H1 (cell line): ENCODE measurements around the gene ATP9B. TPM values are rescaled to one million over a fixed set of nuclear protein-coding genes. Genes with fewer than 3 reads are reported as not detected.

Experiments
- CTCF ChIA-PET: fragments of 300-600 bp; sonication (Branson Sonifier 250); formaldehyde crosslinking; loops from one replicate; lab custom pipeline; 2021; ENCODE audit not compliant: partially characterized antibody; lab: Charles Lee
- POLR2A ChIA-PET: fragments of 300-600 bp; sonication (Branson Sonifier 250); formaldehyde crosslinking; loops from one replicate; lab custom pipeline; 2021; ENCODE audit warnings: inconsistent platforms; ENCODE audit not compliant: partially characterized antibody; lab: Charles Lee
- DNase-seq, 2 experiments: peaks; one replicate each; pipeline versions ENCODE4 v3.0.0 to v3.0.0-alpha.2; 2010 to 2022; ENCODE audit warnings: low spot score in 2 of 2, low read depth in 1 of 2, mixed read lengths in 1 of 2
- FAIRE-seq: peaks from 2 replicates; lab custom pipeline; 2011; peaks lifted over from hg19 to GRCh38; lab: Jason Lieb, UNC
- H2AFZ ChIP-seq: 2 replicates; pipeline ENCODE4 v1.8.1; 2012; ENCODE audit warnings: low read length, inconsistent platforms
- H2AK5ac ChIP-seq: 2 replicates; pipeline ENCODE4 v1.6.1; 2013; ENCODE audit warnings: low read depth, low read length
- H2BK120ac ChIP-seq: replicated peaks from 2 replicates; pipeline ENCODE3; 2013; ENCODE audit warnings: low read depth, low read length, inconsistent platforms
- H2BK12ac ChIP-seq: 2 replicates; pipeline ENCODE4 v1.6.1; 2013; ENCODE audit warnings: low read depth, low read length
- H2BK15ac ChIP-seq: 2 replicates; pipeline ENCODE4 v1.6.1; 2013; ENCODE audit warnings: low read length
- H2BK20ac ChIP-seq: 2 replicates; pipeline ENCODE4 v1.6.1; 2013; ENCODE audit warnings: low read length
- H2BK5ac ChIP-seq: 2 replicates; pipeline ENCODE4 v1.6.1; 2013; ENCODE audit warnings: low read depth, low read length
- H3K14ac ChIP-seq: 2 replicates; pipeline ENCODE4 v1.6.1; 2013; ENCODE audit warnings: inconsistent platforms; ENCODE audit not compliant: insufficient read length
- H3K18ac ChIP-seq: 2 replicates; pipeline ENCODE4 v1.6.1; 2013; ENCODE audit warnings: low read length; ENCODE audit errors: extremely low read depth
- H3K23ac ChIP-seq: 2 replicates; pipeline ENCODE4 v1.6.1; 2013; ENCODE audit warnings: inconsistent platforms; ENCODE audit not compliant: insufficient read length
- H3K23me2 ChIP-seq: 2 replicates; pipeline ENCODE4 v1.6.1; 2013; ENCODE audit warnings: low read depth, low read length
- H3K27ac ChIP-seq: 2 replicates; pipeline ENCODE4 v1.6.1; 2011; ENCODE audit warnings: low read depth, low read length, inconsistent platforms
- H3K27me3 ChIP-seq, 4 experiments: replicated peaks in 1 of 4; 1 replicate in 1 of 4; 2 replicates in 3 of 4; pipeline versions ENCODE4 v1.6.1 to v1.8.1; 2011 to 2013; ENCODE audit warnings: low read length in 3 of 4, mild to moderate bottlenecking in 3 of 4, inconsistent platforms in 2 of 4, mixed read lengths in 2 of 4, moderate library complexity in 1 of 4; ENCODE audit not compliant: control insufficient read depth in 3 of 4, insufficient read depth in 3 of 4; ENCODE audit errors: extremely low read depth in 1 of 4
- H3K36me3 ChIP-seq, 4 experiments: 2 replicates each; pipeline versions ENCODE4 v1.6.1 to v1.8.1; 2011 to 2013; ENCODE audit warnings: mild to moderate bottlenecking in 4 of 4, low read length in 3 of 4, moderate library complexity in 2 of 4, control low read depth in 1 of 4, inconsistent platforms in 1 of 4; ENCODE audit not compliant: insufficient read depth in 4 of 4, control insufficient read depth in 2 of 4
- H3K4ac ChIP-seq: replicated peaks from 2 replicates; pipeline ENCODE3; 2013; ENCODE audit warnings: low read length, low read depth, mixed read lengths, inconsistent platforms; ENCODE audit not compliant: insufficient read length
- H3K4me1 ChIP-seq, 4 experiments: replicated peaks in 1 of 4; 1 replicate in 1 of 4; 2 replicates in 3 of 4; pipeline versions ENCODE4 v1.6.1 to v1.8.1; 2011 to 2013; ENCODE audit warnings: low read length in 3 of 4, inconsistent platforms in 2 of 4, mixed read lengths in 1 of 4; ENCODE audit not compliant: insufficient read depth in 4 of 4, control insufficient read depth in 3 of 4
- H3K4me2 ChIP-seq, 2 experiments: 2 replicates each; pipeline versions ENCODE4 v1.6.1 to v1.8.1; 2011 to 2013; ENCODE audit warnings: low read depth in 2 of 2, low read length in 2 of 2, control low read depth in 1 of 2, inconsistent platforms in 1 of 2, mild to moderate bottlenecking in 1 of 2; ENCODE audit not compliant: insufficient read depth in 1 of 2
- H3K4me3 ChIP-seq, 4 experiments: fragments of 200-600, 300-600 bp in 1 of 4; sonication (generic), shearing (Covaris generic), sonication (Bioruptor Twin) in 1 of 4; 2 replicates each; pipeline versions ENCODE4 v1.5.1 to v1.8.1; 2011 to 2016; ENCODE audit warnings: low read length in 4 of 4, low read depth in 3 of 4, control low read depth in 2 of 4, inconsistent platforms in 2 of 4, mild to moderate bottlenecking in 2 of 4, mixed read lengths in 1 of 4, moderate library complexity in 1 of 4; ENCODE audit not compliant: insufficient read depth in 2 of 4; ENCODE audit errors: extremely low read depth in 1 of 4
- H3K56ac ChIP-seq: replicated peaks from 2 replicates; pipeline ENCODE3; 2013; ENCODE audit warnings: low read depth, mild to moderate bottlenecking, mixed read lengths, low read length, inconsistent platforms; ENCODE audit not compliant: insufficient read length
- H3K79me1 ChIP-seq: 2 replicates; pipeline ENCODE4 v1.6.1; 2013; ENCODE audit warnings: low read depth, low read length, control low read depth
- H3K79me2 ChIP-seq, 2 experiments: 2 replicates each; pipeline versions ENCODE4 v1.6.1 to v1.8.1; 2012 to 2013; ENCODE audit warnings: low read length in 2 of 2, mild to moderate bottlenecking in 2 of 2, inconsistent platforms in 1 of 2; ENCODE audit not compliant: insufficient read depth in 2 of 2, control insufficient read depth in 1 of 2
- H3K9ac ChIP-seq, 4 experiments: replicated peaks in 1 of 4; 1 replicate in 1 of 4; 2 replicates in 3 of 4; pipeline versions ENCODE4 v1.6.1 to v1.8.1; 2011 to 2013; ENCODE audit warnings: low read depth in 3 of 4, low read length in 3 of 4, control low read depth in 2 of 4, mild to moderate bottlenecking in 2 of 4, moderate library complexity in 2 of 4, inconsistent platforms in 1 of 4; ENCODE audit errors: extremely low read depth in 1 of 4
- H3K9me3 ChIP-seq, 2 experiments: 2 replicates each; pipeline versions ENCODE4 v1.6.1 to v1.8.1; 2012 to 2013; ENCODE audit warnings: mild to moderate bottlenecking in 2 of 2, moderate library complexity in 2 of 2, control low read depth in 1 of 2, inconsistent platforms in 1 of 2, low read depth in 1 of 2, low read length in 1 of 2, mixed read lengths in 1 of 2; ENCODE audit not compliant: insufficient read depth in 2 of 2
- H4K20me1 ChIP-seq, 2 experiments: replicated peaks in 1 of 2; 2 replicates each; pipeline versions ENCODE3 to v1.8.1; 2011 to 2013; ENCODE audit warnings: inconsistent platforms in 2 of 2, low read length in 2 of 2, mild to moderate bottlenecking in 1 of 2; ENCODE audit not compliant: insufficient read depth in 2 of 2, control insufficient read depth in 1 of 2
- H4K5ac ChIP-seq: 2 replicates; pipeline ENCODE4 v1.6.1; 2013; ENCODE audit warnings: low read length, low read depth, mixed read lengths, inconsistent platforms; ENCODE audit not compliant: insufficient read length
- H4K8ac ChIP-seq: 2 replicates; pipeline ENCODE4 v1.8.0; 2013; ENCODE audit warnings: mild to moderate bottlenecking, moderate library complexity, low read length, inconsistent platforms; ENCODE audit not compliant: insufficient read depth; ENCODE audit errors: extremely low read depth
- H4K91ac ChIP-seq: replicated peaks from 2 replicates; pipeline ENCODE3; 2013; ENCODE audit warnings: low read length, mixed read lengths, inconsistent platforms; ENCODE audit not compliant: insufficient read length
- ASH2L ChIP-seq: fragments of 200-600, 300-600 bp; sonication (generic); IDR thresholded peaks from one replicate; pipeline ENCODE4 v1.7.1; 2017; ENCODE audit warnings: low read length
- FOSL1 ChIP-seq: IDR thresholded peaks from 2 replicates; pipeline ENCODE4 v1.6.1; 2011; ENCODE audit warnings: mild to moderate bottlenecking, low read depth, low read length, moderate library complexity; ENCODE audit not compliant: insufficient read depth
- POLR2A ChIP-seq, 2 experiments: IDR thresholded peaks; 1 replicate in 1 of 2; 2 replicates in 1 of 2; pipeline ENCODE4 v1.6.1; 2011; ENCODE audit warnings: low read depth in 2 of 2, low read length in 2 of 2, mild to moderate bottlenecking in 2 of 2; ENCODE audit errors: control extremely low read depth in 1 of 2
- SIX5 ChIP-seq: IDR thresholded peaks from 2 replicates; pipeline ENCODE4 v1.6.1; 2011; ENCODE audit warnings: mild to moderate bottlenecking, low read depth, low read length
- SP2 ChIP-seq: IDR thresholded peaks from 2 replicates; pipeline ENCODE4 v1.6.1; 2012; ENCODE audit warnings: mild to moderate bottlenecking, low read length, inconsistent platforms
- SUZ12 ChIP-seq: fragments of 200-600 bp; sonication (generic); IDR thresholded peaks from 2 replicates; pipeline ENCODE4 v1.6.1; 2012; ENCODE audit warnings: mild to moderate bottlenecking, inconsistent platforms, low read length, moderate library complexity, mixed read lengths
- USF2 ChIP-seq: IDR thresholded peaks from 2 replicates; pipeline ENCODE4 v1.6.1; 2011; ENCODE audit warnings: low read length, improper control_type of control experiment
- YY1 ChIP-seq: IDR thresholded peaks from 2 replicates; pipeline ENCODE4 v1.6.1; 2011; ENCODE audit warnings: low read depth, mild to moderate bottlenecking, low read length
- ZNF274 ChIP-seq: IDR thresholded peaks from 2 replicates; pipeline ENCODE4 v1.7.0; 2012; ENCODE audit warnings: low read length, borderline replicate concordance; ENCODE audit errors: extremely low read depth
- WGBS, 2 experiments: shearing (Covaris generic) in 1 of 2; methylation state at CpG; one replicate each; pipeline versions ENCODE4 v1.1.6 to v1.1.7; 2013 to 2015; ENCODE audit warnings: low lambda C conversion rate in 2 of 2, mixed read lengths in 2 of 2, inconsistent platforms in 1 of 2, low coverage in 1 of 2, missing lambda C conversion rate in 1 of 2; ENCODE audit not compliant: insufficient replicate concordance in 2 of 2, insufficient coverage in 1 of 2, insufficient read length in 1 of 2; ENCODE audit errors: extremely low coverage in 1 of 2, missing lambda C conversion rate in 1 of 2; 5-methylcytosine and 5-hydroxymethylcytosine counted together
- polyA plus RNA-seq, 7 experiments: library from polyadenylated mRNA; depleted of rRNA in 3 of 7; stranded (reverse) in 5 of 7; unstranded in 2 of 7; fragments of >200 nt in 5 of 7; fragments of 200-250 nt in 2 of 7; gene quantifications; 1 replicate in 5 of 7; 2 replicates in 1 of 7; 4 replicates in 1 of 7; pipeline versions ENCODE4 v1.2.1 to v1.2.3, GENCODE V29; 2011 to 2013; ENCODE audit warnings: missing spikeins in 2 of 7, mixed read lengths in 2 of 7
- total RNA-seq: library from RNA; stranded (reverse); fragmentation: NEBNext Ultra II Directional; extraction: Animal tissue kit (Norgen Biotek cat#: 25700); gene quantifications from 2 replicates; pipeline ENCODE4 v1.2.1, GENCODE V29; 2021

Gene ATP9B
- total and polyA plus RNA-seq, 2 of the 8 experiments (the other 6 are each of a cell fraction or from before 2014, with no cell fraction given): 15.1 to 21.7 TPM

DNA sequence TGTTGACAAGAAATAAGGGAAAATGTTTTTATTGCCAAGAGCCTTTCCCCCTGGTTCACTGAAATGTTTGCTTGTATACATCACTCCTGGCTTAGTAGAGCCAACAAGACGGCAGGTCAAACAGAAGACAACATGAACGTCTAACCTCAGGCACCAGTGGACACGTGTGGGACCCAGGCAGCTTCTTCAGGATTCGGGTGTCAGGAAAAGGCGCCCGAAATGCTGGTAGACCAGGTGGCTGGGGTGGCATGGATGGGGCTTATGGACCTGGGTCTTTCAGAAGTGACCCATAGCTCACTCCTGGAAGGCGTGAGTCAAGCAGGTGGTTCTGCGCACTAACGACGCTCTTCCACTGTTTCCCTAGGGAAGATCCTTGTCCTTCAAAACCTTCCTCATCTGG lies 303.3 kb downstream of the ATP9B start:
- Histone ChIP-seq H2BK15ac (no peak overlapping the region), H2BK5ac (no peak overlapping the region), H3K4me1 (no peaks in the 10 kb centered on the region), H4K8ac (no peak overlapping the region), H4K5ac (no peak overlapping the region), H3K36me3 (no peaks in the 10 kb centered on the region; a peak in 1 of 8 replicates), H2BK120ac (no peak overlapping the region), H3K56ac (no peak overlapping the region), H3K23me2 (no peaks in the 10 kb centered on the region), H3K27me3 (no peaks in the 10 kb centered on the region), H3K79me2 (no peaks in the 10 kb centered on the region), H3K4me3 (no peak overlapping the region)
- 94% methylated on average over 10 of the region's 10 CpGs; no CpG with 5 or more reads in 1 of the 2 experiments for WGBS, 2 experiments
- FAIRE-seq: no peak
- TF ChIP-seq SP2 (no peak), SUZ12 (no peak), POLR2A (IDR thresholded peaks at IDR 0.05; ENCODE audit: control extremely low read depth in 1 of 2, low read depth in 2 of 2, low read length in 2 of 2) (no peak), SIX5 (no peak), ZNF274 (no peak), YY1 (no peak), FOSL1 (no peak), ASH2L (no peak), USF2 (no peak)
- TF ChIP-seq, all 59 proteins: peak for 0
- CTCF ChIA-PET: interaction anchor here (1.8 kb wide), 1 partner anchor 8 kb away, joined by 5 read pairs; no protein-coding TSS in a partner anchor
- Histone ChIP-seq H3K4me2 (no peak overlapping the region), H2BK20ac (no peak overlapping the region), H4K20me1 (peaks cover 0 to 1% of the 10 kb centered on the region in 2 experiments), H4K91ac (no peak overlapping the region), H3K27ac (no peak overlapping the region), H3K9ac (no peak overlapping the region), H3K9me3 (no peaks in the 10 kb centered on the region; a peak in 1 of 4 replicates), H2AFZ (no peak overlapping the region), H3K18ac (no peak overlapping the region), H2AK5ac (no peak overlapping the region), H3K14ac (no peak overlapping the region), H3K4ac (no peak overlapping the region), H3K79me1 (no peaks in the 10 kb centered on the region), H3K23ac (no peak overlapping the region), H2BK12ac (no peak overlapping the region)
- POLR2A ChIA-PET: interaction anchor here (0.6 kb wide), 1 partner anchor 244 kb away, joined by 3 read pairs; no protein-coding TSS in a partner anchor
- DNase-seq: no peak
